SK-N-SH (cell line): ENCODE results near the gene OSBP. TPM values are rescaled to one million over a fixed set of nuclear protein-coding genes. Genes with fewer than 3 reads are reported as not detected.
"Not testable (repeated sequence)": the region's sequence is repeated elsewhere in the genome, so short reads cannot be mapped to it uniquely, and the experiment has no call there.

Experiments
- CTCF ChIA-PET: fragments of 300-600, 350-600 bp; formaldehyde crosslinking; extraction: SDS; loops from one replicate; lab custom pipeline; 2021; lab: Yijun Ruan, JAX
- POLR2A ChIA-PET: fragments of 350-600 bp; sonication (Branson Sonifier 250); formaldehyde crosslinking; extraction: SDS; loops from one replicate; lab custom pipeline; 2020; ENCODE audit warnings: antibody characterized with exemption, inconsistent platforms; lab: Yijun Ruan, JAX
- DNase-seq: peaks from one replicate; pipeline ENCODE4 v3.0.0; 2012
- H2AFZ ChIP-seq: fragments of 200-600 bp; sonication (generic); 2 replicates; pipeline ENCODE4 v1.8.1; 2016; ENCODE audit warnings: antibody characterized with exemption, mild to moderate bottlenecking, low read depth
- H3F3A ChIP-seq: fragments of 200-600 bp; sonication (generic); replicated peaks from 2 replicates; pipeline ENCODE3; 2016; ENCODE audit warnings: antibody characterized with exemption, mild to moderate bottlenecking; ENCODE audit not compliant: insufficient read depth
- H3K27ac ChIP-seq, 2 experiments: fragments of 200-500 bp in 1 of 2; fragments of 200-600 bp in 1 of 2; sonication (Bioruptor generic) in 1 of 2; sonication (generic), shearing (Covaris generic) in 1 of 2; 2 replicates each; pipeline versions ENCODE4 v1.5.1 to v1.6.1; 2014 to 2016; ENCODE audit warnings: low read depth in 2 of 2, inconsistent platforms in 1 of 2, low read length in 1 of 2, mild to moderate bottlenecking in 1 of 2, mixed read lengths in 1 of 2
- H3K27me3 ChIP-seq: fragments of 200-600 bp; sonication (generic), shearing (Covaris generic); 2 replicates; pipeline ENCODE4 v1.6.1; 2016; ENCODE audit warnings: mixed run types; ENCODE audit not compliant: insufficient read depth
- H3K36me3 ChIP-seq, 2 experiments: fragments of 200-500 bp in 1 of 2; fragments of 200-600 bp in 1 of 2; sonication (Bioruptor generic) in 1 of 2; sonication (generic) in 1 of 2; replicated peaks in 1 of 2; 2 replicates each; pipeline versions ENCODE3 to v1.5.1; 2014 to 2016; ENCODE audit warnings: low read length in 1 of 2, mild to moderate bottlenecking in 1 of 2; ENCODE audit not compliant: insufficient read depth in 2 of 2, control insufficient read depth in 1 of 2
- H3K4me1 ChIP-seq, 2 experiments: fragments of 200-500 bp in 1 of 2; fragments of 200-600 bp in 1 of 2; sonication (Bioruptor generic) in 1 of 2; sonication (generic), shearing (Covaris generic) in 1 of 2; 2 replicates each; pipeline versions ENCODE4 v1.5.1 to v1.6.1; 2014 to 2016; ENCODE audit warnings: low read depth in 1 of 2, low read length in 1 of 2, mixed run types in 1 of 2; ENCODE audit not compliant: insufficient read depth in 2 of 2, control insufficient read depth in 1 of 2
- H3K4me2 ChIP-seq: fragments of 200-600 bp; sonication (generic), shearing (Covaris generic); 2 replicates; pipeline ENCODE4 v1.6.1; 2017; ENCODE audit warnings: mixed run types
- H3K4me3 ChIP-seq, 2 experiments: fragments of 200-500 bp in 1 of 2; fragments of 200-600 bp in 1 of 2; sonication (Bioruptor generic) in 1 of 2; sonication (generic), shearing (Covaris generic) in 1 of 2; 2 replicates each; pipeline versions ENCODE4 v1.5.1 to v1.8.1; 2014 to 2016; ENCODE audit warnings: low read depth in 2 of 2, inconsistent platforms in 1 of 2, low read length in 1 of 2, mild to moderate bottlenecking in 1 of 2, mixed read lengths in 1 of 2, moderate library complexity in 1 of 2
- H3K79me2 ChIP-seq: fragments of 200-600 bp; sonication (generic); 2 replicates; pipeline ENCODE4 v1.8.1; 2017; ENCODE audit warnings: mild to moderate bottlenecking; ENCODE audit not compliant: insufficient read depth
- H3K9ac ChIP-seq: fragments of 200-600 bp; sonication (generic); 2 replicates; pipeline ENCODE4 v1.6.1; 2017; ENCODE audit warnings: mixed run types
- H3K9me2 ChIP-seq: fragments of 200-600 bp; sonication (generic); 2 replicates; pipeline ENCODE4 v1.6.1; 2017; ENCODE audit warnings: mixed run types
- H3K9me3 ChIP-seq: fragments of 200-600 bp; sonication (generic); 2 replicates; pipeline ENCODE4 v1.6.1; 2017; ENCODE audit warnings: mixed run types, mild to moderate bottlenecking, moderate library complexity
- H4K20me1 ChIP-seq: fragments of 200-600 bp; sonication (generic); 2 replicates; pipeline ENCODE4 v1.6.1; 2017; ENCODE audit warnings: mild to moderate bottlenecking, mixed run types; ENCODE audit not compliant: insufficient read depth
- CHD2 ChIP-seq: fragments of 150-350 bp; IDR thresholded peaks from 2 replicates; pipeline ENCODE4 v1.6.1; 2018; ENCODE audit warnings: low read length; ENCODE audit not compliant: partially characterized antibody
- CTCF ChIP-seq: fragments of 200-600 bp; sonication (generic); IDR thresholded peaks from 2 replicates; pipeline ENCODE4 v1.6.1; 2017; ENCODE audit warnings: antibody characterized with exemption, mild to moderate bottlenecking, moderate library complexity
- EP300 ChIP-seq, 2 experiments: IDR thresholded peaks; 2 replicates each; pipeline versions ENCODE4 v1.4.0 to v1.6.1; 2012; ENCODE audit warnings: borderline replicate concordance in 1 of 2, low read depth in 1 of 2, low read length in 1 of 2
- EZH2phosphoT487 ChIP-seq: fragments of 200-600 bp; sonication (generic); IDR thresholded peaks from 2 replicates; pipeline ENCODE4 v1.6.1; 2017; ENCODE audit warnings: low read depth, mixed run types, mild to moderate bottlenecking, antibody characterized with exemption, moderate library complexity, borderline replicate concordance
- FOXM1 ChIP-seq: IDR thresholded peaks from 2 replicates; pipeline ENCODE4 v1.4.0; 2012; ENCODE audit warnings: low read depth, mild to moderate bottlenecking
- GABPA ChIP-seq: IDR thresholded peaks from 2 replicates; pipeline ENCODE4 v1.4.0; 2012; ENCODE audit warnings: low read depth, mild to moderate bottlenecking
- GATA2 ChIP-seq: sonication (generic); formaldehyde crosslinking; IDR thresholded peaks from 2 replicates; pipeline ENCODE4 v1.5.0; 2020; ENCODE audit warnings: mild to moderate bottlenecking, missing genetic modification reagents
- MEF2A ChIP-seq: IDR thresholded peaks from 2 replicates; pipeline ENCODE4 v1.4.0; 2012; ENCODE audit warnings: low read depth, borderline replicate concordance
- POLR2AphosphoS5 ChIP-seq: IDR thresholded peaks from 2 replicates; pipeline ENCODE4 v1.6.1; 2012; ENCODE audit warnings: low read depth, low read length
- RAD21 ChIP-seq: IDR thresholded peaks from 2 replicates; pipeline ENCODE4 v1.6.1; 2012; ENCODE audit warnings: mild to moderate bottlenecking, low read length
- REST ChIP-seq: IDR thresholded peaks from 2 replicates; pipeline ENCODE4 v1.6.1; 2012; ENCODE audit warnings: mild to moderate bottlenecking, low read depth, low read length, moderate library complexity
- RFX5 ChIP-seq: IDR thresholded peaks from 2 replicates; pipeline ENCODE4 v1.6.1; 2012; ENCODE audit warnings: mild to moderate bottlenecking, improper control_type of control experiment, low read length
- RXRA ChIP-seq: IDR thresholded peaks from 2 replicates; pipeline ENCODE4 v1.4.0; 2012; ENCODE audit warnings: low read depth, mild to moderate bottlenecking, borderline replicate concordance
- TAF1 ChIP-seq: IDR thresholded peaks from 2 replicates; pipeline ENCODE4 v1.6.1; 2012; ENCODE audit warnings: low read depth, mild to moderate bottlenecking, low read length, moderate library complexity, borderline replicate concordance
- USF1 ChIP-seq: IDR thresholded peaks from 2 replicates; pipeline ENCODE4 v1.4.0; 2012; ENCODE audit warnings: low read depth, borderline replicate concordance
- YY1 ChIP-seq: IDR thresholded peaks from 2 replicates; pipeline ENCODE4 v1.4.0; 2012; ENCODE audit warnings: low read depth, mild to moderate bottlenecking
- ZBTB33 ChIP-seq: IDR thresholded peaks from 2 replicates; pipeline ENCODE4 v1.4.0; 2012; ENCODE audit warnings: low read depth, borderline replicate concordance
- WGBS: methylation state at CpG from one replicate; pipeline ENCODE4 v1.1.6; 2017; ENCODE audit warnings: low lambda C conversion rate; 5-methylcytosine and 5-hydroxymethylcytosine counted together
- polyA plus RNA-seq, 3 experiments: library from polyadenylated mRNA; depleted of rRNA; stranded (reverse); fragments of >200 nt; gene quantifications; 2 replicates each; pipeline ENCODE4 v1.2.3, GENCODE V29; 2012

Gene OSBP
- polyA plus RNA-seq, 1 of the 3 experiments (the other 2 are of a cell fraction) = 12.1 TPM

GRCh38 chr11:59550368-59550841 lies 65.2 kb downstream of the OSBP start (continued):
- TF ChIP-seq REST = peak; percentile 17; the same call in 1 of the 2 replicates
- peak; percentile 17; the same call in 1 of the 2 replicates for TF ChIP-seq YY1
- TF ChIP-seq TAF1 = peak; percentile 53; the same call in 1 of the 2 replicates
- TF ChIP-seq POLR2AphosphoS5 = 0 out of 2 replicates have a peak, but pooled peaks have one; percentile 18
- TF ChIP-seq GATA2 = no peak
- no peak for TF ChIP-seq RFX5
- TF ChIP-seq EP300 (IDR thresholded peaks at IDR 0.05; ENCODE audit: borderline replicate concordance in 1 of 2, low read depth in 1 of 2, low read length in 1 of 2) = no peak

GRCh38 chr11:59548309-59548656 lies 67.3 kb downstream of the OSBP start:
- H3K4me2 ChIP-seq = no peak overlapping the region
- H4K20me1 ChIP-seq = no peaks in the 10 kb centered on the region
- no peaks in the 10 kb centered on the region for H3K79me2 ChIP-seq
- no peaks in the 10 kb centered on the region for H3K36me3 ChIP-seq
- no peaks in the 10 kb centered on the region for H3K9me3 ChIP-seq
- CTCF ChIA-PET = interaction anchor here (2.1 to 4.0 kb wide), 2 partner anchors 11 to 13 kb away, joined by 12 to 17 read pairs; no protein-coding TSS in a partner anchor
- no peak overlapping the region for H3K9ac ChIP-seq
- H2AFZ ChIP-seq = no peak overlapping the region
- POLR2A ChIA-PET = no interaction called here
- H3K27me3 ChIP-seq = no peaks in the 10 kb centered on the region
- peaks cover 2 to 5% of the 10 kb centered on the region in 2 experiments; a peak in 2 of 4 replicates for H3K4me1 ChIP-seq
- H3K4me3 ChIP-seq = no peak overlapping the region
- H3F3A ChIP-seq = peaks cover 34% of the 10 kb centered on the region
- no peak for DNase-seq
- 96% methylated on average over 5 of the region's 5 CpGs for WGBS
- no peaks in the 10 kb centered on the region for H3K9me2 ChIP-seq
- TF ChIP-seq CHD2 = no peak
- no peak for TF ChIP-seq RAD21
- no peak for TF ChIP-seq CTCF
- TF ChIP-seq RXRA = no peak
- TF ChIP-seq FOXM1 = no peak
- TF ChIP-seq USF1 = no peak
- no peak for TF ChIP-seq EP300 (IDR thresholded peaks at IDR 0.05; ENCODE audit: borderline replicate concordance in 1 of 2, low read depth in 1 of 2, low read length in 1 of 2)
- no peak for TF ChIP-seq GATA2
- TF ChIP-seq MEF2A = no peak
- TF ChIP-seq GABPA = no peak
- TF ChIP-seq EZH2phosphoT487 = no peak
- no peak for TF ChIP-seq ZBTB33
- H3K27ac ChIP-seq = no peak overlapping the region

GRCh38 chr11:59547605-59548308 lies 67.8 kb downstream of the OSBP start:
- CTCF ChIA-PET = interaction anchor here (1.9 to 2.1 kb wide), 2 partner anchors 10 kb away, joined by 10 to 12 read pairs; no protein-coding TSS in a partner anchor

More at GRCh38 chr11:59547605-59548308, 67.8 kb downstream of the OSBP start:
- H3K4me2 ChIP-seq, H2AFZ ChIP-seq, H3K36me3 ChIP-seq, H4K20me1 ChIP-seq, H3K27ac ChIP-seq, H3K79me2 ChIP-seq, H3K9me2 ChIP-seq, H3K4me3 ChIP-seq, H3K27me3 ChIP-seq, POLR2A ChIA-PET, DNase-seq, H3K4me1 ChIP-seq, H3K9ac ChIP-seq, H3K9me3 ChIP-seq: not testable (repeated sequence)
- H3F3A ChIP-seq = peaks cover 34% of the 10 kb centered on the region
- 87% methylated on average over 5 of the region's 5 CpGs for WGBS
